Liver (tissue), 3 donors: ENCODE measurements around the gene PPARA.
A peak's percentile ranks its signal among the peaks of the same experiment; 100 is the strongest.

Source experiments
- ATF3 ChIP-seq: IDR thresholded peaks from 2 replicates; pipeline ENCODE4 v1.6.1; 2016; ENCODE audit warnings: antibody characterized with exemption
- MAX ChIP-seq: IDR thresholded peaks from 2 replicates; pipeline ENCODE4 v1.6.1; 2016; ENCODE audit warnings: antibody characterized with exemption
- REST ChIP-seq: IDR thresholded peaks from 2 replicates; pipeline ENCODE4 v1.6.1; 2016; ENCODE audit warnings: antibody characterized with exemption, mild to moderate bottlenecking
- SP1 ChIP-seq: IDR thresholded peaks from 2 replicates; pipeline ENCODE4 v1.6.1; 2018; ENCODE audit warnings: antibody characterized with exemption, mild to moderate bottlenecking
- YY1 ChIP-seq: IDR thresholded peaks from 2 replicates; pipeline ENCODE4 v1.6.1; 2016; ENCODE audit warnings: antibody characterized with exemption, mild to moderate bottlenecking
- TF ChIP-seq, protein P1 (sequence below): fragments of 150-350 bp; IDR thresholded peaks from 2 replicates; pipeline ENCODE4 v1.5.1; 2017; ENCODE audit warnings: improper control_type of control experiment, low read depth, low read length; ENCODE audit not compliant: missing input control
- donor health status: healthy.
- donor health status: healthy.

DNA sequence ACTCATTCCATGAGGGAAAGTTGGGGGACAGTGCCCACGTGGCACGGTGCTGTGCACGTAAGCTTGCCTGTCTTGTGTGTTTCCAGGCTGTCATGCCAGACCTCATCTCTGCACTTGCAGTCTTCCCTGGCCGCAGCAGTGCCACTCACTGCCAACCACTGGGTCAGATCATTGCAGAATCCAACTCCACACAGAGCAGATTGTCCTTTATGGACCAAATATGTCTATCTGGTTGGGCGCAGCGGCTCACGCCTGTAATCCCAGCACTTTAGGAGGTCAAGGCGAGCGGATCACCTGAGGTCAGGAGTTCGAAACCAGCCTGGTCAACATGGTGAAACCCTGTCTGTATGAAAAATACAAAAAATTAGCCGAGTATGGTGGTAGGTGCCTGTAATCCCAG, 4.4 kb upstream of the PPARA start:
- TF ChIP-seq YY1, result peak; percentile 43
- no peak for TF ChIP-seq MAX
- peak; percentile 32 for TF ChIP-seq REST
- TF ChIP-seq, protein P1, sequence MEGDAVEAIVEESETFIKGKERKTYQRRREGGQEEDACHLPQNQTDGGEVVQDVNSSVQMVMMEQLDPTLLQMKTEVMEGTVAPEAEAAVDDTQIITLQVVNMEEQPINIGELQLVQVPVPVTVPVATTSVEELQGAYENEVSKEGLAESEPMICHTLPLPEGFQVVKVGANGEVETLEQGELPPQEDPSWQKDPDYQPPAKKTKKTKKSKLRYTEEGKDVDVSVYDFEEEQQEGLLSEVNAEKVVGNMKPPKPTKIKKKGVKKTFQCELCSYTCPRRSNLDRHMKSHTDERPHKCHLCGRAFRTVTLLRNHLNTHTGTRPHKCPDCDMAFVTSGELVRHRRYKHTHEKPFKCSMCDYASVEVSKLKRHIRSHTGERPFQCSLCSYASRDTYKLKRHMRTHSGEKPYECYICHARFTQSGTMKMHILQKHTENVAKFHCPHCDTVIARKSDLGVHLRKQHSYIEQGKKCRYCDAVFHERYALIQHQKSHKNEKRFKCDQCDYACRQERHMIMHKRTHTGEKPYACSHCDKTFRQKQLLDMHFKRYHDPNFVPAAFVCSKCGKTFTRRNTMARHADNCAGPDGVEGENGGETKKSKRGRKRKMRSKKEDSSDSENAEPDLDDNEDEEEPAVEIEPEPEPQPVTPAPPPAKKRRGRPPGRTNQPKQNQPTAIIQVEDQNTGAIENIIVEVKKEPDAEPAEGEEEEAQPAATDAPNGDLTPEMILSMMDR, result no peak
- TF ChIP-seq SP1, result peak; percentile 58
- no peak for TF ChIP-seq ATF3
